IPS-20b (cell line): Measurements from ENCODE around the gene TMEM170A.
A peak's percentile ranks its signal among the peaks of the same experiment; 100 is the strongest.

ENCODE experiments used
- H3K27ac ChIP-seq: one replicate; pipeline ENCODE4 v1.5.1; 2013; ENCODE audit warnings: low read length
- H3K27me3 ChIP-seq: 2 replicates; pipeline ENCODE4 v1.6.1; 2013; ENCODE audit warnings: mild to moderate bottlenecking, low read length, inconsistent platforms; ENCODE audit not compliant: insufficient read depth
- H3K36me3 ChIP-seq: 2 replicates; pipeline ENCODE4 v1.6.1; 2013; ENCODE audit warnings: low read depth, mild to moderate bottlenecking, inconsistent platforms, low read length, moderate library complexity; ENCODE audit not compliant: insufficient read depth
- H3K4me1 ChIP-seq: 2 replicates; pipeline ENCODE4 v1.6.1; 2013; ENCODE audit warnings: mild to moderate bottlenecking, control low read depth, inconsistent platforms, low read length, moderate library complexity; ENCODE audit not compliant: insufficient read depth
- H3K4me3 ChIP-seq: 2 replicates; pipeline ENCODE4 v1.5.1; 2013; ENCODE audit warnings: mild to moderate bottlenecking, low read length, inconsistent platforms
- H3K9ac ChIP-seq: 2 replicates; pipeline ENCODE4 v1.6.1; 2013; ENCODE audit warnings: low read depth, mild to moderate bottlenecking, inconsistent platforms, low read length, moderate library complexity
- H3K9me3 ChIP-seq: 2 replicates; pipeline ENCODE4 v1.6.1; 2013; ENCODE audit warnings: mild to moderate bottlenecking, low read depth, low read length, inconsistent platforms; ENCODE audit not compliant: insufficient read depth

Gene TMEM170A

DNA sequence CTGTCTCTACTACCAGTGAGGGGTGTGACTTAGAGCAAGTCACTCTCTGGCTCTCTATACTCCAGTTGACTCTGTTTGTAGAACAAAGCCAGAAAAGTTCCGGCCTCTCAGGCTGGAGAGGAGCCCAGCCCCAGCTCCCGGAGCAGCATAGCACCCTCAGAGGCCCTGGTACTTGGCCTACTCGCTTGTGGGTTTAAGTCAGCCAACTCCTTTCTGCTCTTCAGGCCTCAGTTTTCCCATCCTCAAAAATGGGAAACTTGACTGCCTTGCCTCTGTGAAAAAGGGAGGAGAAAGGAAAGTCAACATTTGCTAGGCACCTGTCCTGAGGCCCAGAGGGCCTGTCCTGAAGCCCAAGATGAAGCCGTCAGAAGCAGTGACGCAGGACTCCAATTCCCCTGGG lies 29.7 kb upstream of the TMEM170A start:
- H3K4me3 ChIP-seq, result peak overlapping the region; percentile 89
- peak overlapping the region; percentile 94; the same call in 1 of the 2 replicates for H3K9ac ChIP-seq
- no peaks in the 10 kb centered on the region for H3K9me3 ChIP-seq
- no peak overlapping the region for H3K27ac ChIP-seq
- no peaks in the 10 kb centered on the region for H3K36me3 ChIP-seq
- peaks cover 12% of the 10 kb centered on the region for H3K27me3 ChIP-seq
- peaks cover 10% of the 10 kb centered on the region; the same call in 1 of the 2 replicates for H3K4me1 ChIP-seq

DNA sequence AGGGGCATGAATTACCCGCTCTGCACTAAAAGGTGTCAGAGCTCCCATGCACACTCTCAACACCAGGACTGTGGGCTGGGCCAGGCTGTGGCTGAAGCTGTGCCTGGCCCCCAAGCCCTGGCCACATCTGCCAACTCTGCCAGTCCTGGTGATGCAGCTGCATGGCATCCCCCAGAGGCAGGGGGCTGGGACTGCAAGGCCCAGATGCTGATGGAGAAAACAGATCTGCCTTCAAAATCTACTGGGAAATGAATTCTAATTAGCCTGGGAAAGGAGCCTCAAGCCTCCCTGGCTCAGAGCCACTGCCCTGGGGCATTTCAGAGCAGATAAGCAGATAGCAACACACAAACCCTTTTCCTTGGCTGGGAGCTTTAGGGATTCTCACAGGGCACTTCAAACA lies 27.4 kb upstream of the TMEM170A start:
- peaks cover 10% of the 10 kb centered on the region; the same call in 1 of the 2 replicates for H3K4me1 ChIP-seq
- H3K9ac ChIP-seq, result no peak overlapping the region
- H3K36me3 ChIP-seq, result peaks cover 5% of the 10 kb centered on the region; the same call in 1 of the 2 replicates
- no peak overlapping the region for H3K4me3 ChIP-seq
- no peak overlapping the region for H3K27ac ChIP-seq
- peaks cover 12% of the 10 kb centered on the region for H3K27me3 ChIP-seq
- no peaks in the 10 kb centered on the region for H3K9me3 ChIP-seq

DNA sequence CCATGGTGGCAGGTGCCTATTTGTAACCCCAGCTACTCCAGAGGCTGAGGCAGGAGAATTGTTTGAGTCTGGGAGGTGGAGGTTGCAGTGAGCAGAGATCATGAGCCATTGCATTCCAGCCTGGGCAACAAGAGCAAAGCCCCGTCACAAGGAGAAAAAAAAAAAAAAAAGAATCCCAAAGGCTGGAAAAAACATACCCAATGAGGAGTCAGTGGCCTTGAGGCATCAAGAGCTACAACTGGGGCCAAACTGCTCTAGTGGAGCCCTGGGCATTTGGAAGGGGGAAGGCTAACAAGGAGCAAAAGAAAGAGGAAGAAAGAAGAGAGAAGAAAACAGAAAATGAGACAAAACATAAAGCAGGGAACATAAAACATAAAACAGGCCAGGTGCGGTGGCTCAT lies 23.8 kb upstream of the TMEM170A start:
- H3K4me3 ChIP-seq, result no peak overlapping the region
- H3K9ac ChIP-seq, result no peak overlapping the region
- H3K9me3 ChIP-seq, result no peaks in the 10 kb centered on the region
- H3K27me3 ChIP-seq, result no peaks in the 10 kb centered on the region
- H3K27ac ChIP-seq, result no peak overlapping the region
- H3K36me3 ChIP-seq, result peaks cover 10% of the 10 kb centered on the region; the same call in 1 of the 2 replicates
- 0 out of 2 replicates have a peak, but pooled peaks cover 3% of the 10 kb centered on the region for H3K4me1 ChIP-seq

DNA sequence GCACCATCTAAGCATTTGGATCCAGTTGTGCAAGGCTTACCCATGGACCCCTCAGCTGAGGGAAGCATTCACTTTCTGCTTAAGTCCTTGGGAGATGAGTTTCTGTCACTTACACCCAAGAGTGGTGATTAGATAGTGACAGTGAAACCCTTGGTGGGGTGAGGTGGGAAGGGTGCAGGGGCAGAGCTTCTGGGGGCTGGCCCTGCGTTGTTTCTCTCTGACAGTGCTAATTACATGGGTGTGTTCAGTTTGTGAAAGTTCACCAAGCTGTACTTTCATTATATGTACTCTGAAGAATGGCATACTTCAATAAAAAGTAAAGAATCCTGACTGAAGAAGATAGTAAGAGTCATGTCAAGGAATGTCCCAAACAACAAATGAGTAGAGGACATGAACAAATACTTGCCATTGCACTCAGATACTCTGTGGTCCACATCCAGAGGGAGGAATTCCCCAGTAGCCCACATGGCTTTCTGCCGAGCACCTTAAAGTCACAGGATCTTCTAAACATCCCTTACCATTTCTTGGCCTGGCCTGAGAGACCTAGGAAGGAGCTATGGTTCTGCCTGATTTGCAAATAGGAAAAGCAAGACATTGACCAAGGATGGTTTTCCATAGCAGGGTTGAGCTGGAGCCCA lies 22.3 kb upstream of the TMEM170A start:
- H3K27ac ChIP-seq, result no peak overlapping the region

DNA sequence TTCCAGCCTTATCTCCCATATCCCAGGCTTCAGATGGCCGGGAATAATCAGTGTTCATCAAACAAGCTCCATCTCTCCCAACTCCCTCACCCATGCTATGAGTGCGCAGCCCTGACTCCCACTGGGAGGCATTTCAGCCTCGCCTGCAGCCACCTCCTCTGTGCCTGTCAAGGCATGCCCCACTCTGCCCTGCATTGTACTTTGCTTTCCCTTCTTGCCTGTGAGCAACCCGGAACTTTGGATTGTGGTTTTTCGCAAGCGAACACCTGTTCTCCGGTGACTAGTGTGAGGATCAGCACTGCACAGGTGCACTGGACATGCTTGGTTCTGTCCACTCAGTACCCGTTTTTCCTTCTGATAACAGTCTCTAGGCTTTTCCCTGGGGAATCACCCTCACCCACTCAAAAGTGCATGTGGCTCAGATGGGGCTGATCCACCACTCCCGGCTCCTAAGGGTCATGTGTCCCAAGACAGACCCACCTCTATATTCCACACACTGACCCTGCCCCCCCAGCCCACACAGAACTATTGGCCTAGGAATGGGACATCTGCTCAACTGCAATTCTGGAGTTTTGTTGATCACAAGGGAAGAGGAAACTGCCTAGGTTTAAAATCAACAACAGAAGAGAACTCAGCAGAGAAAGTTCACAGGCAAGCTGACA lies 21.7 kb upstream of the TMEM170A start:
- no peaks in the 10 kb centered on the region for H3K27me3 ChIP-seq
- no peaks in the 10 kb centered on the region for H3K9me3 ChIP-seq
- H3K4me3 ChIP-seq, result no peak overlapping the region
- H3K9ac ChIP-seq, result no peak overlapping the region
- peaks cover 14% of the 10 kb centered on the region; the same call in 1 of the 2 replicates for H3K36me3 ChIP-seq
- no peaks in the 10 kb centered on the region for H3K4me1 ChIP-seq
- no peak overlapping the region for H3K27ac ChIP-seq

More for the DNA sequence above, 22.3 kb upstream of the TMEM170A start:
- no peaks in the 10 kb centered on the region for H3K27me3 ChIP-seq
- H3K9ac ChIP-seq, result no peak overlapping the region
- H3K36me3 ChIP-seq, result peaks cover 10% of the 10 kb centered on the region; the same call in 1 of the 2 replicates
- H3K9me3 ChIP-seq, result no peaks in the 10 kb centered on the region
- no peaks in the 10 kb centered on the region for H3K4me1 ChIP-seq
- no peak overlapping the region for H3K4me3 ChIP-seq

DNA sequence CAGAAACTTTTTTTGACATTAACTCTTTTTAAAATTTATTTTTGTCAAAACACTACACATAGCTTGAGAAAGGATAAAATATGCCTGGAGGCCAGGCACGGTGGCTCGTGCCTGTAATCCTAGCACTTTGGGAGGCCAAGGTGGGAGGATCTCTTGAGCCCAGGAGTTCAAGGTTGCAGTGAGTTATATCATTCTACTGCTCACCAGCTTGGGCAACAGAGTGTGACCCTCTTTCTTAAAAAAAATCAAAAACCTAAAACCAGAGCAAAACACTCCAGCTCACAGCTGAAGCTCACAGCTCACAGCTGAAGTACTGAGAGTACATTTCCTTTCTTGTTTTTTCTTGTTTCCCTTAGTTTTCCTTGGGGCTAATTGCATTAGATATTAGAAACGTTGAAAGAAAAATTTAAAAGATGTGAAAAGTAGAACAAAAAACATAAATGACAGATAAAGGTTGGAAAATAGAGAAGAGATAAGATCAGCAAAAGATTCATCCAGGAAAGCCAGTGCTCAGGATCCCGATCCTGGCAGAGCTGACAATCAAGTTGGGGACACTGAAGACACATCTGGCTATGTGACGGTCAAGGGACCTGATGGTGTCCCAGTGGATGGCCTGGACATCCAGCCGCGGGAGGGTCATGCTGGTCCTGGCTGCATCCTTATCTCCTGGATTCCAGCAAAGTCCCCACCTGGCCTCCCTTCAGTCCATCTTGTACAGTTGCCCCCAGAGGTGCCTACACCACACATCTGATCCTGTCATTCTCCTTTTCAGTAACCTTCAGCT lies 20.9 kb upstream of the TMEM170A start:
- H3K36me3 ChIP-seq, result peaks cover 18% of the 10 kb centered on the region; the same call in 1 of the 2 replicates
- no peak overlapping the region for H3K27ac ChIP-seq
- H3K4me3 ChIP-seq, result no peak overlapping the region
- no peaks in the 10 kb centered on the region for H3K27me3 ChIP-seq
- H3K9ac ChIP-seq, result no peak overlapping the region
- H3K4me1 ChIP-seq, result no peaks in the 10 kb centered on the region
- H3K9me3 ChIP-seq, result no peaks in the 10 kb centered on the region

DNA sequence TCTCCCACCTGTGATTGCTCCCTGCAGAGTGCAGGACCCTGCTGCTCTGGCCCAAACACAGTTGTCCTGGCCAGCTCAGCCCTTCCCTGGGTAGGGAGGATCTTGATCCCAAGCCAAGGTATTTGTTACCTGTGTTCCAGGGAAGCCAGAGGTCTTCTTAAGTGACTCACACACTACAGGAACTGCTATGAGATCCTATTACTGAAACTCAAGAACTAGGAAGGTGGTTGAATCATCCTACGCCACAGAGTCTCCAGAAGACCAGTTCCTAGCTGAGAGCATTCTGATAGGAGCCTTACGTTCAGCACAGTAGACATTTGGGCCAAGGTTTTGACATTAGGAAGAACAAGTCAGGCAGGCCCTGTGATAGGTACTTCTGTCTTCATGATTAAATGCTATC lies 18.7 kb upstream of the TMEM170A start:
- Histone ChIP-seq H3K27ac (no peak overlapping the region), H3K27me3 (no peaks in the 10 kb centered on the region), H3K9ac (no peak overlapping the region), H3K4me3 (no peak overlapping the region), H3K4me1 (no peaks in the 10 kb centered on the region), H3K36me3 (peaks cover 25% of the 10 kb centered on the region; the same call in 1 of the 2 replicates), H3K9me3 (no peaks in the 10 kb centered on the region)

DNA sequence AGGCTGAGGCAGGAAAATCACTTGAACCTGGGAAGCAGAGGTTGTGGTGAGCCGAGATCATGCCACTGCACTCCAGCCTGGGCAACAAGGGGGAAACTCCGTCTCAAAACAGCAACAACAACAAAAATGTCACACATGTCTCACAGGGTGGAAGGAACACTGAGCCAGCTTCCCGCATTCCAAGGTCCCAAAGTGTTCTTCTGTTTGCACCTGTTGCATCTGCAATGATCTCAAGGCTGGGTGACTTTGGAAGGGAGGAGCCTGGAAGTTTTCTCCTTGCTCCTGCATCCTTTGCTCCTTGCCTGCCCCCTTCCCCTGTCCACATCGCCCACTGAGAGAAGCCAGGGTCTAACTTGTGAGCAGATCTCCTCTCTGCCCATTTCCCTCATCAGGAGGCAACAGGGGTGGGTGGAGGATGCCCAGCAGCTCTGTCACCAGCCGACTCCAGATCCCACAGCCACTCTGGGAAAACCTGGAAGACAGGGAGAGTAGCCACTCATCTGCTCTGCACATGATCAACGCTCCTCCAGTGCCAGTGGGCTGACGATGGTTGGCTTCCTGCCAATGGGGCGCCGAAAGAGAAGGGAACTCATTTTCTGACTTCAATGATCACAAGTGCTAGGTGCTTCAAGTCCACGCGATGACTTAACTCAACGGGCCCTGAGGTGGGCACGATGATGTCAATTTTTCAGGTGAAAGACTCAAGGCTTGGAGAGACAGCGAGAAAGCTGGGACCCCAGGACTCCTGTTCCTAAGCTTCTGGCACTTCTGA lies 18.1 kb upstream of the TMEM170A start:
- no peak overlapping the region for H3K27ac ChIP-seq
- no peaks in the 10 kb centered on the region for H3K27me3 ChIP-seq

DNA sequence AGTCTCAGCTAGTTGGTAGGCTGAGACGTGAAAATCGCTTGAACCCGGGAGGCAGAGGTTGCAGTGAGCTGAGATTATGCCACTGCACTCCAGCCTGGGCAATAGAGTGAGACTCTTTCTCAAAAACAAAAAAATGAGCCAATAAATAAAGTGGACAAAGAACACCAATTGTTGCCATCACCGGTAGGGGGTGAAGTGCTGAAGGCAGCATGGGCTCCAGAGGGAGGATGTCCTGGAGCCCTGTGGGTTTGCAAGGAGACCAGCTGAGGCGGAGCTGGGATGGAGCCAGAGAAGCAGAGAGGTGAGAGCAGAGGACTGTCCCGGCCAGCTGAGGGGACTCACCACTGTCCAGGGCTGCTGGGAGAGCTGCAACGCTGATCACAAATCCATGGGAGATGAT lies 17.0 kb upstream of the TMEM170A start:
- Histone ChIP-seq H3K27ac (no peak overlapping the region), H3K4me3 (no peak overlapping the region), H3K4me1 (no peaks in the 10 kb centered on the region), H3K27me3 (no peaks in the 10 kb centered on the region), H3K9me3 (no peaks in the 10 kb centered on the region), H3K9ac (no peak overlapping the region), H3K36me3 (peaks cover 31% of the 10 kb centered on the region)

More for the DNA sequence above, 18.1 kb upstream of the TMEM170A start:
- Histone ChIP-seq H3K9me3 (no peaks in the 10 kb centered on the region), H3K4me3 (no peak overlapping the region), H3K9ac (no peak overlapping the region), H3K4me1 (no peaks in the 10 kb centered on the region), H3K36me3 (peaks cover 31% of the 10 kb centered on the region; the same call in 1 of the 2 replicates)

DNA sequence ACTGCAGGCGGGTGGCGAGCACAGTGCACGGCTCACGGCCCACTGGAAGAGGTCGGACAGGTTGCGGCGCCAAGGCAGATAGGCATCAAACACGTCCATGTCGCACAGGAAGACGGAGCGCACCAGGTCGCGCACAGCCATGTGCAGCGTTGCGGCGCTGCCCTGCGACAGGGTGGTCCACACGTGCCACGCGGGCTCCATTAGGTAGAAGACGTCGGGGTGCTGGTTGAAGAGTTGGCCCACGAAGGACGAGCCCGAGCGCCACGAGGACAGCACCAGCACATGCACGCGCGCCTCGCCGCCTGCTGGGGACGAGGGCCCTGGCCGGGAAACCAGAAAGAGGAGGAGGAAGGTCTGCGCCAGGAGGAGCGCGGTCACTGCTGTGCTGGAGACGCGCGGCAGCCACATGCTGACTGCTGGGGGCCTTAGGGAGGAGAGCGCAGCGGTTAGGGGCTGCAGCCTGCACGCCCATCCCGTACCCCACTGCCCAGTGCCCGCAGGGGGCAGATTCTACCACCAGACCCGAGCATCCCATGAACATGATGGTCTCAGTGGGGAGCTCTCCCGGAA lies 15.0 kb upstream of the TMEM170A start:
- Histone ChIP-seq H3K9ac (no peak overlapping the region), H3K27ac (no peak overlapping the region), H3K27me3 (no peaks in the 10 kb centered on the region), H3K4me3 (no peak overlapping the region), H3K36me3 (peaks cover 30% of the 10 kb centered on the region), H3K9me3 (no peaks in the 10 kb centered on the region), H3K4me1 (no peaks in the 10 kb centered on the region)
